ENCODE data around the gene CLEC16A. TPM values are rescaled to one million over a fixed set of nuclear protein-coding genes. Genes with fewer than 3 reads are reported as not detected.
A peak's percentile ranks its signal among the peaks of the same experiment; 100 is the strongest.

The CLEC16A gene
- 38.9 TPM for total RNA-seq
- 10 to 100 TPM; 11.8 to 16.0 (median 12.1) TPM for polyA plus RNA-seq

GRCh38 chr16:10944249-10945064 lies at the start of gene CLEC16A:
CLEC16A (plus strand) TSS chr16:10944564; CDS start chr16:10944718, 154 bp downstream.
- no peaks in the 10 kb centered on the region for H3K27me3 ChIP-seq (ENCODE audit: control insufficient read depth, insufficient read depth, low read length)
- ATAC-seq (ENCODE audit: low read depth in 2 of 2) (peak; percentile 78 to 81), DNase-seq (peak; percentile 94 to 97 (median 95))
- H3K9me3 ChIP-seq (ENCODE audit: control insufficient read depth in 2 of 2, low read length in 2 of 2), result no peaks in the 10 kb centered on the region
- peak within 1 kb of the TSS; percentile 84 to 95 (median 87) for H3K4me3 Mint-ChIP-seq
- no peaks in the 10 kb centered on the region for H3K36me3 Mint-ChIP-seq
- H3K27me3 Mint-ChIP-seq, result no peaks in the 10 kb centered on the region
- H3K4me1 Mint-ChIP-seq, result peaks cover 22 to 84% (median 59%) of the 10 kb centered on the region in 4 donors
- H3K4me1 ChIP-seq (ENCODE audit: control insufficient read depth, insufficient read depth, low read length, poor library complexity, severe bottlenecking), result peaks cover 63% of the 10 kb centered on the region
- H3K27ac ChIP-seq (ENCODE audit: insufficient read depth, low read length, poor library complexity, severe bottlenecking), result peak within 1 kb of the TSS; percentile 72
- H3K27ac Mint-ChIP-seq, result peak within 1 kb of the TSS; percentile 56 to 78 (median 65)
- H3K4me3 ChIP-seq (ENCODE audit: low read depth, low read length), result peak within 1 kb of the TSS; percentile 86
- H3K36me3 ChIP-seq (ENCODE audit: control insufficient read depth, insufficient read depth, low read length), result no peaks in the 10 kb centered on the region
- peaks cover 0 to 1% (median 0%) of the 10 kb centered on the region in 7 donors for H3K9me3 Mint-ChIP-seq

DNA sequence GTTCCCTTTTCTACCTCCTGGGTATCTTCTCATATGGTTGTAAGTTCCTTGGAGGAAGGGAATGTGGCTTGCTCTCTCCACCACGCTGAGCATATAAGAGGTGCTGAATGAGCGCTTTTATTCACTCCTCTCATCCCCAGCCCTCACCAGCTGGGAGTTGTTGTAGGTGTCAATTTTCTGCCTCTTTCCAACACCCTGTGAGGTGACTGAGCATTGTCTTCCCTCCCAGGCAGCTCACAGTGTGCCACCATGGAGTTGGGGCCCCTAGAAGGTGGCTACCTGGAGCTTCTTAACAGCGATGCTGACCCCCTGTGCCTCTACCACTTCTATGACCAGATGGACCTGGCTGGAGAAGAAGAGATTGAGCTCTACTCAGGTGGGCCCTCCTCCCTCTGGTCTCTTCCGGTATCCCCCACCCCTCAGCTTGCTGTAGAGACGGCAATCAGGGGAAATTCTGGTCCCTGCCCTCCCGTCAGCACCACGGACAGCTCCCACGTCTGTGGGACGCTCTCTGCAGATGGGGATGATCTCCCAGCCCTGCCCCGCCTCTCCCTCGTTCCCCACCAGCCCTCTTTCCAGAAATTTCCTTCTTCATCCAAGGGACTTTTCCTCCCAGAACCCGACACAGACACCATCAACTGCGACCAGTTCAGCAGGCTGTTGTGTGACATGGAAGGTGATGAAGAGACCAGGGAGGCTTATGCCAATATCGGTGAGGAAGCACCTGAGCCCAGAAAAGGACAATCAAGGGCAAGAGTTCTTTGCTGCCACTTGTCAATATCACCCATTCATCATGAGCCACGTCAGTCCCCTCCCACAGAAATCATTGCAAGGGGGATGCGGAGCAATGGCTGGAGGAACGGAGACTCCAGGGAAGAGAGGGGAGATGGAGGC lies 49.1 kb upstream of the CLEC16A start:
- no peaks in the 10 kb centered on the region for H3K36me3 Mint-ChIP-seq
- Histone ChIP-seq H3K27me3 (ENCODE audit: control insufficient read depth, insufficient read depth, low read length) (no peaks in the 10 kb centered on the region), H3K36me3 (ENCODE audit: control insufficient read depth, insufficient read depth, low read length) (peaks cover 9% of the 10 kb centered on the region), H3K4me3 (ENCODE audit: low read depth, low read length) (no peak overlapping the region), H3K9me3 (ENCODE audit: control insufficient read depth in 2 of 2, low read length in 2 of 2) (no peaks in the 10 kb centered on the region), H3K27ac (ENCODE audit: insufficient read depth, low read length, poor library complexity, severe bottlenecking) (no peak overlapping the region), H3K4me1 (ENCODE audit: control insufficient read depth, insufficient read depth, low read length, poor library complexity, severe bottlenecking) (no peaks in the 10 kb centered on the region)
- no peak overlapping the region for H3K4me3 Mint-ChIP-seq
- DNase-seq, result no peak
- peaks cover 0 to 3% (median 0%) of the 10 kb centered on the region in 7 donors for H3K9me3 Mint-ChIP-seq
- peaks cover 0 to 4% (median 0%) of the 10 kb centered on the region in 4 donors for H3K4me1 Mint-ChIP-seq
- H3K27me3 Mint-ChIP-seq, result no peaks in the 10 kb centered on the region
- no peak for ATAC-seq (ENCODE audit: low read depth in 2 of 2)
- H3K27ac Mint-ChIP-seq, result no peak overlapping the region

DNA sequence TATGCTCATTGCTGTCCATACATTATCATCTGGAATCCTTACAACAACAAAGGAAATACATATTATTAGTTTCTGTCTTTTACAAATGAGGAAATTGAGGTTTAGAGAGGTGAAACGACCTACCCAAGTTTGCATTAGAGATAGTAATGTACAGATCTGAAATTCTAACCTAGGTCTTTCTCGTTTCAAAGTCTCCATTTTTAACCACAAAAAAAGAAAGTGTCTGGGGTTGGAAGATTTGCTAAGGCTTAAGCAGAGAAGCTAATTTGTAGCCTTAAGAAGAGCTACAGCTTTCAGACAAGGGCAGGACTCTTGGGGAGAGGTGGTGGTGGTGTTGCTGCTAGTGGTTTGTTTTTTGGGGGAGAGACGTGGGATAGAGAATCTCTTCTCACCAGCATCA lies 48.2 kb upstream of the CLEC16A start:
- no peaks in the 10 kb centered on the region for H3K9me3 ChIP-seq (ENCODE audit: control insufficient read depth in 2 of 2, low read length in 2 of 2)
- peaks cover 2% of the 10 kb centered on the region for H3K36me3 Mint-ChIP-seq
- peaks cover 9% of the 10 kb centered on the region for H3K36me3 ChIP-seq (ENCODE audit: control insufficient read depth, insufficient read depth, low read length)
- no peaks in the 10 kb centered on the region for H3K4me1 ChIP-seq (ENCODE audit: control insufficient read depth, insufficient read depth, low read length, poor library complexity, severe bottlenecking)
- no peak overlapping the region for H3K4me3 Mint-ChIP-seq
- no peaks in the 10 kb centered on the region for H3K4me1 Mint-ChIP-seq
- H3K27me3 Mint-ChIP-seq, result no peaks in the 10 kb centered on the region
- ATAC-seq (ENCODE audit: low read depth in 2 of 2) (no peak), DNase-seq (no peak)
- peak overlapping the region in 1 of 3 donors; percentile 28 for H3K27ac Mint-ChIP-seq
- no peak overlapping the region for H3K27ac ChIP-seq (ENCODE audit: insufficient read depth, low read length, poor library complexity, severe bottlenecking)
- no peaks in the 10 kb centered on the region for H3K27me3 ChIP-seq (ENCODE audit: control insufficient read depth, insufficient read depth, low read length)
- no peak overlapping the region for H3K4me3 ChIP-seq (ENCODE audit: low read depth, low read length)
- peaks cover 0 to 3% (median 0%) of the 10 kb centered on the region in 7 donors for H3K9me3 Mint-ChIP-seq

DNA sequence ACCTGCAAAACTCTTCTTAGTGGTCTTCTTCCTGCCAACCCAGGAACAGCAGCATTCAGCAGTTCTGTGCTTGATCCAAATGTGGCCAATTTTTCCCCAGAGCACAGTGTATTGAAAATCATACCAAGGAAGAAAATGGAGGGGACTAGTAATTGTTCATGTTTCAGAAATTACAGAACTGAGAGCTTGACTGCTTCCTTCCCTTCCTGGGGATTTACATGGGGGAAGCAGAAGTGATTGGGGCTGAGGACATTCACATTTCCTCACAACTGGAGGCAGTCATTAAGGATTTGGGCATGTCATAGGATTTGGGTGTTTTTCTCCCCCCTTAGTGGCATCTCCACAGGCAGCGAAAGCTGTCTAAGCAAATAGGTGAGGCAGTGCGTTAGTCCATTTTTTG lies 47.6 kb upstream of the CLEC16A start:
- H3K27ac Mint-ChIP-seq, result no peak overlapping the region

DNA sequence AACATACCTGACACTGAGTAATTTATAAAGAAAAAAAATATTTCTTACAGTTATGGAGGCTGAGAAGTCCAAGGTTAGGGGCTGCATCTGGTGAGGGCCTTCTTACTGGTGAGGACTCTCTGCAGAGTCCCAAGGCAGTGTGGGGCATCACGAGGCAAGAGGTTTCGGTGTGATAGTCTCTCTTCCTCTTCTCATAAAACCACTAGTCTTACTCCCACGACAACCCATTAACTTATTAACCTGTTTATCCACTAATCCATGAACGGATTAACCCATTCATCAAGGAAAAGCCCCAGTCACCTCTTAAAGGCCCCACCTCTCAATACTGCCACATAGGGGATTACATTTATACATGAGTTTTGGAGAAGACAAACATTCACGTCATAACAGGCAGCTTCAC lies 47.2 kb upstream of the CLEC16A start:
- Histone ChIP-seq H3K9me3 (ENCODE audit: control insufficient read depth in 2 of 2, low read length in 2 of 2) (no peaks in the 10 kb centered on the region), H3K36me3 (ENCODE audit: control insufficient read depth, insufficient read depth, low read length) (peaks cover 14% of the 10 kb centered on the region), H3K27ac (ENCODE audit: insufficient read depth, low read length, poor library complexity, severe bottlenecking) (no peak overlapping the region), H3K27me3 (ENCODE audit: control insufficient read depth, insufficient read depth, low read length) (no peaks in the 10 kb centered on the region), H3K4me3 (ENCODE audit: low read depth, low read length) (no peak overlapping the region), H3K4me1 (ENCODE audit: control insufficient read depth, insufficient read depth, low read length, poor library complexity, severe bottlenecking) (no peaks in the 10 kb centered on the region)
- peak in 1 of 2 donors; percentile 37 for ATAC-seq (ENCODE audit: low read depth in 2 of 2)
- Mint-ChIP-seq H3K4me3 (no peak overlapping the region), H3K36me3 (peaks cover 4% of the 10 kb centered on the region), H3K4me1 (no peaks in the 10 kb centered on the region), H3K27ac (no peak overlapping the region), H3K9me3 (peaks cover 0 to 3% (median 0%) of the 10 kb centered on the region in 7 donors), H3K27me3 (no peaks in the 10 kb centered on the region)
- no peak for DNase-seq

More for the DNA sequence above, 47.6 kb upstream of the CLEC16A start:
- peaks cover 0 to 3% (median 0%) of the 10 kb centered on the region in 7 donors for H3K9me3 Mint-ChIP-seq
- no peaks in the 10 kb centered on the region for H3K27me3 ChIP-seq (ENCODE audit: control insufficient read depth, insufficient read depth, low read length)
- no peak overlapping the region for H3K4me3 ChIP-seq (ENCODE audit: low read depth, low read length)
- no peaks in the 10 kb centered on the region for H3K9me3 ChIP-seq (ENCODE audit: control insufficient read depth in 2 of 2, low read length in 2 of 2)
- H3K4me1 Mint-ChIP-seq, result no peaks in the 10 kb centered on the region
- no peaks in the 10 kb centered on the region for H3K4me1 ChIP-seq (ENCODE audit: control insufficient read depth, insufficient read depth, low read length, poor library complexity, severe bottlenecking)
- no peaks in the 10 kb centered on the region for H3K27me3 Mint-ChIP-seq
- no peak overlapping the region for H3K4me3 Mint-ChIP-seq
- H3K36me3 ChIP-seq (ENCODE audit: control insufficient read depth, insufficient read depth, low read length), result peaks cover 14% of the 10 kb centered on the region
- H3K27ac ChIP-seq (ENCODE audit: insufficient read depth, low read length, poor library complexity, severe bottlenecking), result no peak overlapping the region
- ATAC-seq (ENCODE audit: low read depth in 2 of 2) (no peak), DNase-seq (no peak)
- H3K36me3 Mint-ChIP-seq, result peaks cover 4% of the 10 kb centered on the region

DNA sequence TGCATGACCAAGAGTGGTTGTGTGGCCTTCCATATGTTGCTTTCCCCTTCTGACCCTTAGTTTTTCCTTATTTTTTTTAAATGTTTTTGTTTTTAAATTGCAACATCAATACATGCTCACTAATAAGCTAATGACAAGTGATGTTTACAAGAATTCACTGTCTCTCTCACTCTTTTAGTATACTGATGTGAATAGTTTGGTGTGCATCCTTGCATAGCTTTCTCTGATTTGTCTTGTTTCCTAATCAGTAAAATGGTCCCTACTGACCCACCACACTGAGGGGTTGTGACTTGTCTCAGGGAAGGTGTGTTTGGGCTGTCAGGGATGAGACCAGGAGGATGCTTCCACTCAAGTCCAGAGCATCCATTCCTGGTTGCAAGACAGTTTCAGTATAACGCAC lies 41.4 kb upstream of the CLEC16A start:
- ATAC-seq (ENCODE audit: low read depth in 2 of 2), result no peak
- H3K36me3 Mint-ChIP-seq, result peaks cover 17% of the 10 kb centered on the region

DNA sequence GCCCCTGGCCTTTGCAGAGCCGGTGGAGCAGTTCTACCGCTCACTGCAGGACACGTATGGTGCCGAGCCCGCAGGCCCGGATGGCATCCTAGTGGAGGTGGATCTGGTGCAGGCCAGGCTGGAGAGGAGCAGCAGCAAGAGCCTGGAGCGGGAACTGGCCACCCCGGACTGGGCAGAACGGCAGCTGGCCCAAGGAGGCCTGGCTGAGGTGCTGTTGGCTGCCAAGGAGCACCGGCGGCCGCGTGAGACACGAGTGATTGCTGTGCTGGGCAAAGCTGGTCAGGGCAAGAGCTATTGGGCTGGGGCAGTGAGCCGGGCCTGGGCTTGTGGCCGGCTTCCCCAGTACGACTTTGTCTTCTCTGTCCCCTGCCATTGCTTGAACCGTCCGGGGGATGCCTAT lies 37.9 kb upstream of the CLEC16A start:
- H3K9me3 ChIP-seq (ENCODE audit: control insufficient read depth in 2 of 2, low read length in 2 of 2), result peaks cover 0 to 2% of the 10 kb centered on the region in 2 experiments
- ATAC-seq (ENCODE audit: low read depth in 2 of 2) (no peak), DNase-seq (no peak)
- no peak overlapping the region for H3K4me3 ChIP-seq (ENCODE audit: low read depth, low read length)
- H3K4me1 ChIP-seq (ENCODE audit: control insufficient read depth, insufficient read depth, low read length, poor library complexity, severe bottlenecking), result no peaks in the 10 kb centered on the region
- Mint-ChIP-seq H3K27me3 (no peaks in the 10 kb centered on the region), H3K36me3 (peaks cover 13% of the 10 kb centered on the region), H3K4me1 (no peaks in the 10 kb centered on the region), H3K27ac (peak overlapping the region in 1 of 3 donors; percentile 68), H3K4me3 (no peak overlapping the region), H3K9me3 (peaks cover 0 to 7% (median 0%) of the 10 kb centered on the region in 7 donors)
- H3K36me3 ChIP-seq (ENCODE audit: control insufficient read depth, insufficient read depth, low read length), result peaks cover 15% of the 10 kb centered on the region
- no peaks in the 10 kb centered on the region for H3K27me3 ChIP-seq (ENCODE audit: control insufficient read depth, insufficient read depth, low read length)
- H3K27ac ChIP-seq (ENCODE audit: insufficient read depth, low read length, poor library complexity, severe bottlenecking), result no peak overlapping the region

More for the DNA sequence above, 41.4 kb upstream of the CLEC16A start:
- Mint-ChIP-seq H3K4me3 (no peak overlapping the region), H3K9me3 (peaks cover 0 to 7% (median 1%) of the 10 kb centered on the region in 7 donors), H3K4me1 (no peaks in the 10 kb centered on the region), H3K27ac (peak overlapping the region in 1 of 3 donors; percentile 34), H3K27me3 (no peaks in the 10 kb centered on the region)
- H3K27me3 ChIP-seq (ENCODE audit: control insufficient read depth, insufficient read depth, low read length), result no peaks in the 10 kb centered on the region
- no peak overlapping the region for H3K27ac ChIP-seq (ENCODE audit: insufficient read depth, low read length, poor library complexity, severe bottlenecking)
- H3K36me3 ChIP-seq (ENCODE audit: control insufficient read depth, insufficient read depth, low read length), result peaks cover 19% of the 10 kb centered on the region
- DNase-seq, result no peak
- no peaks in the 10 kb centered on the region for H3K4me1 ChIP-seq (ENCODE audit: control insufficient read depth, insufficient read depth, low read length, poor library complexity, severe bottlenecking)
- H3K4me3 ChIP-seq (ENCODE audit: low read depth, low read length), result no peak overlapping the region
- peaks cover 0 to 2% of the 10 kb centered on the region in 2 experiments for H3K9me3 ChIP-seq (ENCODE audit: control insufficient read depth in 2 of 2, low read length in 2 of 2)
